Measurements from ENCODE around the gene ANKRD44.
A peak's percentile ranks its signal among the peaks of the same experiment; 100 is the strongest.

ANKRD44 gene

DNA sequence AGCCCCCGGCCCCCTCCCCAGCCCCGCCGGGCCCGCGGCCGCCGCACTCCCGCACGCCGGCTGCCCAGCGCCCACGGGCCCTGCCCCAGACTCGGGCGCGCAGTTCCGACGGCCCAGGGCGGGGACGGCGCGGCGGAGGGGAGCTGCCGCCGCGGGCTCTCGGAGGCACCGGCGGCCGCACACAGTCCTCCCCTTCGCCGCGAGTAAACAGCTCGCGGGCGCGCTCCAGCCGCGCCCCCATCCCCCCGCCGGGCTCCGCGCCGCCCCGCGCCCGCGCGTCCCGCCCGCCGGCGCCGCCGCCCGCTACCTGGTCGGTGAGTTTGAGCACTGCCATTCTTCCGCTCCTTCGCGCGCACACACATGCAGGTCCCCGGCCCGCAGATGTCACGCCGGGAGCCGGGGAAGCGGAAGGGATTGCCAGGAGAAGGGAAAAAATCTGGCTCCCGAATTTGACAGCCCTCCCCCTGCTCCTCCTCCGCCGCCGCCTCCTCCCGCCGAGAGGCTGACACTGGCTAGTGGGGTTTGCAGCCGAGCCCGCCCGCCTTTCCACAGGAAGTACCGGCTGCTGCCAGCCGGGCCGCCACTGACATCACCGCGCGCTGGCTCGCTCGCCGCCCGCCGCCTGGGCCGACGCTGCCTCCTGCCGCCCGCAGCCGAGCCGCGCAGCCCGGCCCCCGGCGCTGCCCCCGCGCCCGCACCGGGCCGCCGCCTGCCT is at the start of gene ANKRD44:
ANKRD44 (minus strand) TSS at position 510 of the 715 bp plus-strand sequence; CDS start at position 334, 176 bp downstream.
- peak; percentile 56; the same call in 1 of the 2 replicates for TF ChIP-seq MYC (IDR thresholded peaks at IDR 0.05; ENCODE audit: low read depth, low read length)
- peak; percentile 38 for TF ChIP-seq POLR2A (IDR thresholded peaks at IDR 0.05; ENCODE audit: extremely low read depth, insufficient read length)
- TF ChIP-seq, protein P1, sequence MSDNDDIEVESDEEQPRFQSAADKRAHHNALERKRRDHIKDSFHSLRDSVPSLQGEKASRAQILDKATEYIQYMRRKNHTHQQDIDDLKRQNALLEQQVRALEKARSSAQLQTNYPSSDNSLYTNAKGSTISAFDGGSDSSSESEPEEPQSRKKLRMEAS (IDR thresholded peaks at IDR 0.05; ENCODE audit: low read depth, low read length), result 0 out of 2 replicates have a peak, but pooled peaks have one; percentile 8
- TF ChIP-seq CTCF (IDR thresholded peaks at IDR 0.05; ENCODE audit: low read depth, low read length), result no peak
- H3K4me3 ChIP-seq (ENCODE audit: low read depth, low read length), result peak within 1 kb of the TSS; percentile 75
- DNase-seq (ENCODE audit: low read depth), result peak; percentile 93

GRCh38 chr2:197359859-197360258 is 49.3 kb upstream of the ANKRD44 start:
- H3K4me3 ChIP-seq (ENCODE audit: low read depth, low read length), result no peak overlapping the region
- TF ChIP-seq, protein P1 (IDR thresholded peaks at IDR 0.05; ENCODE audit: low read depth, low read length), result no peak
- TF ChIP-seq MYC (IDR thresholded peaks at IDR 0.05; ENCODE audit: low read depth, low read length) (no peak), CTCF (IDR thresholded peaks at IDR 0.05; ENCODE audit: low read depth, low read length) (peak; percentile 34), POLR2A (IDR thresholded peaks at IDR 0.05; ENCODE audit: extremely low read depth, insufficient read length) (no peak)
- DNase-seq (ENCODE audit: low read depth), result no peak

- DNase-seq (ENCODE audit: low read depth), result no peak
Measured at GRCh38 chr2:197358931-197359330, 48.4 kb upstream of the ANKRD44 start.

DNA sequence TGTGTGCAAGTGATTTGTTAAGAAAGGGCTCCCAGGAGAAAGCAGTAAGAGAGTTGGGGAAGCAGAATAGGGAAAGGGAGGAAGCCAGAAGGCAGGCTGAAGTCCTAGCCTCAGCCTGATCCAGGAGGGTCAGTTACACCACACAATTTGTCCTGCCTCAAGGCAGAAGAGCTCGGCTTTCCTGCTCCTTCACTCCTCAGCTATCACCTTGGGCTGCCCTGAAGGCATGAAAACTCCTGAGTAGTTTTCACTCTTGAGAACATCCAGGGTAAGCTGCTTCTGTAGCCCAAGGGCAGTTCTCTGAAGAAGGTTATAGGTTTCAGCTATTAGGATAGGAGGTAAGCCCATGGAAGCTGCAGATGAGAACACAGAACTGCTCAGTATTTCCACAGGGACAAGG is 47.4 kb upstream of the ANKRD44 start:
- no peak overlapping the region for H3K4me3 ChIP-seq (ENCODE audit: low read depth, low read length)
- TF ChIP-seq MYC (IDR thresholded peaks at IDR 0.05; ENCODE audit: low read depth, low read length) (no peak), CTCF (IDR thresholded peaks at IDR 0.05; ENCODE audit: low read depth, low read length) (no peak), POLR2A (IDR thresholded peaks at IDR 0.05; ENCODE audit: extremely low read depth, insufficient read length) (no peak)
- TF ChIP-seq, protein P1 (IDR thresholded peaks at IDR 0.05; ENCODE audit: low read depth, low read length), result no peak
- DNase-seq (ENCODE audit: low read depth), result no peak

More at GRCh38 chr2:197358931-197359330, 48.4 kb upstream of the ANKRD44 start:
- H3K4me3 ChIP-seq (ENCODE audit: low read depth, low read length), result no peak overlapping the region
- TF ChIP-seq CTCF (IDR thresholded peaks at IDR 0.05; ENCODE audit: low read depth, low read length), result no peak
- no peak for TF ChIP-seq MYC (IDR thresholded peaks at IDR 0.05; ENCODE audit: low read depth, low read length)
- TF ChIP-seq POLR2A (IDR thresholded peaks at IDR 0.05; ENCODE audit: extremely low read depth, insufficient read length), result no peak
- TF ChIP-seq, protein P1 (IDR thresholded peaks at IDR 0.05; ENCODE audit: low read depth, low read length), result no peak

DNA sequence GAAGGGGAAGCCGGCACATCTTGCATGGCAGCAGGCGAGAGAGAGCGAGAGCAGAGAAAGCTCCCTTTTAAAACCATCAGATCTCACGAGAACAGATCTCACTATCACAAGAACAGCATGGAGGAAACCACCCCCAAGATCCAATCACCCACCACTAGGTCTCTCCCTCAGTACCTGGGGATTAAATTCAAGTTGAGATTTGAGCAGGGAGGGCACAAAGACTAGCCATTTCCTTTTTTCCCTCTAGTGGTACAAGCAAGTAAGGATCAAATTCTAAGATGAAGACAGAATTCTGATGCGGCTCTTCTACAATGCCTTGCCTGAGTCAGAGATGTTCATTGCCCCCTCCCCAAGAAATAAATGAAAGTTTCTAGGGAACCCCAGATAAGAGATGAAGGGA is 45.6 kb upstream of the ANKRD44 start:
- TF ChIP-seq MYC (IDR thresholded peaks at IDR 0.05; ENCODE audit: low read depth, low read length) (no peak), CTCF (IDR thresholded peaks at IDR 0.05; ENCODE audit: low read depth, low read length) (peak; percentile 27)
- DNase-seq (ENCODE audit: low read depth), result peak; percentile 33
- no peak overlapping the region for H3K4me3 ChIP-seq (ENCODE audit: low read depth, low read length)

All from NB4 (cell line).